Vagina (tissue), 2 donors: ENCODE data around the gene RABGAP1L. TPM values are rescaled to one million over a fixed set of nuclear protein-coding genes. Genes with fewer than 3 reads are reported as not detected.
"Not testable (repeated sequence)": the region's sequence is repeated elsewhere in the genome, so short reads cannot be mapped to it uniquely, and the experiment has no call there.

Source experiments
- DNase-seq, 2 donors: peaks; one replicate each; pipeline ENCODE4 v3.0.0-alpha.2; 2017; ENCODE audit errors: extremely low spot score in 2 of 2
- H3K27ac ChIP-seq: fragments of 200-600 bp; sonication (generic); one replicate; pipeline ENCODE4 v1.5.1; 2019
- H3K27me3 ChIP-seq: fragments of 200-600 bp; sonication (generic); one replicate; pipeline ENCODE4 v1.5.1; 2019
- H3K36me3 ChIP-seq, 2 donors: fragments of 200-600 bp; sonication (generic); one replicate each; pipeline ENCODE4 v1.5.1; 2017 to 2019
- H3K4me1 ChIP-seq: fragments of 200-600 bp; sonication (generic); one replicate; pipeline ENCODE4 v1.5.1; 2019
- H3K4me3 ChIP-seq, 2 donors: fragments of 200-600 bp; sonication (generic); 1 replicate in 1 of 2; 2 replicates in 1 of 2; pipeline ENCODE4 v1.5.1; 2016 to 2019
- H3K9me3 ChIP-seq: fragments of 200-600 bp; sonication (generic); one replicate; pipeline ENCODE4 v1.5.1; 2019
- CTCF ChIP-seq, 3 experiments: fragments of 450-650 bp in 2 of 3; fragments of 200-600 bp in 1 of 3; sonication (generic) in 1 of 3; IDR thresholded peaks; one replicate each; pipeline ENCODE4 v1.5.1; 2017 to 2019; ENCODE audit warnings: antibody characterized with exemption in 3 of 3, mild to moderate bottlenecking in 2 of 3, moderate library complexity in 2 of 3
- POLR2A ChIP-seq, 2 donors: fragments of 450-650 bp; IDR thresholded peaks; one replicate each; pipeline ENCODE4 v1.6.1; 2017; ENCODE audit warnings: antibody characterized with exemption in 2 of 2, mild to moderate bottlenecking in 2 of 2, moderate library complexity in 2 of 2
- POLR2AphosphoS5 ChIP-seq, 2 donors: sonication (generic); formaldehyde crosslinking; IDR thresholded peaks; one replicate each; pipeline ENCODE4 v1.9.0; 2017; ENCODE audit warnings: antibody characterized with exemption in 2 of 2, mild to moderate bottlenecking in 2 of 2, low read depth in 1 of 2; ENCODE audit not compliant: insufficient read depth in 1 of 2
- intact Hi-C: fragments of 100-400 bp; cut with DNase I; formaldehyde crosslinking; loops from one replicate; pipeline ENCODE4 v1.15.1; 2023
- total RNA-seq: library from RNA; depleted of rRNA; stranded (reverse); fragments of >200 nt; gene quantifications from one replicate; pipeline ENCODE4 v1.2.3, GENCODE V29; 2016

Gene RABGAP1L
- total RNA-seq, 1 donor from 2014 or later = 40.0 TPM

GRCh38 chr1:174569240-174569639, 409.9 kb downstream of the RABGAP1L start:
- Histone ChIP-seq H3K27me3 (no peaks in the 10 kb centered on the region), H3K36me3 (no peaks in the 10 kb centered on the region)
- intact Hi-C loops = no loop called here

GRCh38 chr1:174572771-174573170, 413.5 kb downstream of the RABGAP1L start:
- Histone ChIP-seq H3K27ac (no peak overlapping the region), H3K9me3 (no peaks in the 10 kb centered on the region), H3K36me3 (peaks cover 0 to 4% of the 10 kb centered on the region in 2 donors), H3K4me3 (no peak overlapping the region), H3K27me3 (no peaks in the 10 kb centered on the region), H3K4me1 (no peaks in the 10 kb centered on the region)
- DNase-seq = no peak
- intact Hi-C loops = no loop called here
- no peak for TF ChIP-seq CTCF (IDR thresholded peaks at IDR 0.05)
- TF ChIP-seq POLR2AphosphoS5 (IDR thresholded peaks at IDR 0.05; ENCODE audit: insufficient read depth in 1 of 2, low read depth in 1 of 2) = no peak
- TF ChIP-seq POLR2A (IDR thresholded peaks at IDR 0.05) = no peak

More at GRCh38 chr1:174569240-174569639, 409.9 kb downstream of the RABGAP1L start:
- H3K4me1 ChIP-seq = no peaks in the 10 kb centered on the region
- TF ChIP-seq POLR2AphosphoS5 (IDR thresholded peaks at IDR 0.05; ENCODE audit: insufficient read depth in 1 of 2, low read depth in 1 of 2) (no peak), POLR2A (IDR thresholded peaks at IDR 0.05) (no peak), CTCF (IDR thresholded peaks at IDR 0.05) (no peak)
- H3K9me3 ChIP-seq = no peaks in the 10 kb centered on the region
- H3K27ac ChIP-seq = no peak overlapping the region
- H3K4me3 ChIP-seq = no peak overlapping the region
- no peak for DNase-seq

- DNase-seq, H3K9me3 ChIP-seq, H3K27ac ChIP-seq, H3K36me3 ChIP-seq, intact Hi-C loops, H3K4me3 ChIP-seq, H3K4me1 ChIP-seq, H3K27me3 ChIP-seq: not testable (repeated sequence)
These were observed 416.8 kb downstream of the RABGAP1L start for GRCh38 chr1:174576120-174576519.

- H3K9me3 ChIP-seq = no peaks in the 10 kb centered on the region
- H3K27me3 ChIP-seq = no peaks in the 10 kb centered on the region
- no peak for TF ChIP-seq CTCF (IDR thresholded peaks at IDR 0.05)
- no peak for TF ChIP-seq POLR2AphosphoS5 (IDR thresholded peaks at IDR 0.05; ENCODE audit: insufficient read depth in 1 of 2, low read depth in 1 of 2)
- no peak for TF ChIP-seq POLR2A (IDR thresholded peaks at IDR 0.05)
- no peak overlapping the region for H3K27ac ChIP-seq
- no peak overlapping the region for H3K4me3 ChIP-seq
- H3K36me3 ChIP-seq = peaks cover 0 to 4% of the 10 kb centered on the region in 2 donors
- intact Hi-C loops = no loop called here
- DNase-seq = no peak
- no peaks in the 10 kb centered on the region for H3K4me1 ChIP-seq
These were observed 418.4 kb downstream of the RABGAP1L start for GRCh38 chr1:174577681-174578080.

GRCh38 chr1:174580801-174581200, 421.5 kb downstream of the RABGAP1L start:
- Histone ChIP-seq H3K36me3 (peaks cover 0 to 4% of the 10 kb centered on the region in 2 donors), H3K27me3 (no peaks in the 10 kb centered on the region), H3K4me3 (no peak overlapping the region), H3K27ac (no peak overlapping the region), H3K9me3 (no peaks in the 10 kb centered on the region), H3K4me1 (no peaks in the 10 kb centered on the region)
- intact Hi-C loops = no loop called here
- TF ChIP-seq POLR2A (IDR thresholded peaks at IDR 0.05) = no peak
- TF ChIP-seq CTCF (IDR thresholded peaks at IDR 0.05) = no peak
- no peak for TF ChIP-seq POLR2AphosphoS5 (IDR thresholded peaks at IDR 0.05; ENCODE audit: insufficient read depth in 1 of 2, low read depth in 1 of 2)
- DNase-seq = no peak

GRCh38 chr1:174583316-174583715, 424.0 kb downstream of the RABGAP1L start:
- TF ChIP-seq POLR2A (IDR thresholded peaks at IDR 0.05) (no peak), POLR2AphosphoS5 (IDR thresholded peaks at IDR 0.05; ENCODE audit: insufficient read depth in 1 of 2, low read depth in 1 of 2) (no peak), CTCF (IDR thresholded peaks at IDR 0.05) (no peak)
- H3K4me1 ChIP-seq = no peaks in the 10 kb centered on the region
- no peak overlapping the region for H3K27ac ChIP-seq

More at GRCh38 chr1:174583316-174583715, 424.0 kb downstream of the RABGAP1L start:
- H3K4me3 ChIP-seq = no peak overlapping the region
- no peaks in the 10 kb centered on the region for H3K9me3 ChIP-seq
- H3K36me3 ChIP-seq = no peaks in the 10 kb centered on the region
- no peaks in the 10 kb centered on the region for H3K27me3 ChIP-seq
- intact Hi-C loops = no loop called here
- no peak for DNase-seq
